Muscle layer of duodenum (tissue), 2 donors: Measurements from ENCODE around the gene CYP3A4.
"Not testable (repeated sequence)": the region's sequence is repeated elsewhere in the genome, so short reads cannot be mapped to it uniquely, and the experiment has no call there.

Experiments
- H3K27ac ChIP-seq: one replicate; pipeline ENCODE4 v1.7.0; 2013; ENCODE audit warnings: mild to moderate bottlenecking, low read length
- H3K27me3 ChIP-seq: one replicate; pipeline ENCODE4 v1.7.0; 2013; ENCODE audit warnings: low read depth, mild to moderate bottlenecking, control low read depth, low read length
- H3K36me3 ChIP-seq, 2 donors: one replicate each; pipeline ENCODE4 v1.7.0; 2013; ENCODE audit warnings: low read length in 2 of 2, control low read depth in 1 of 2, mild to moderate bottlenecking in 1 of 2; ENCODE audit not compliant: insufficient read depth in 2 of 2, control insufficient read depth in 1 of 2
- H3K4me1 ChIP-seq, 2 donors: one replicate each; pipeline ENCODE4 v1.7.0; 2013; ENCODE audit warnings: low read length in 2 of 2, mild to moderate bottlenecking in 2 of 2, control low read depth in 1 of 2, moderate library complexity in 1 of 2; ENCODE audit not compliant: insufficient read depth in 2 of 2, control insufficient read depth in 1 of 2
- H3K4me3 ChIP-seq, 2 donors: one replicate each; pipeline ENCODE4 v1.7.0; 2013; ENCODE audit warnings: low read length in 2 of 2, low read depth in 1 of 2, mild to moderate bottlenecking in 1 of 2
- H3K9me3 ChIP-seq, 2 donors: one replicate each; pipeline ENCODE4 v1.7.0; 2013; ENCODE audit warnings: low read length in 2 of 2, control low read depth in 1 of 2, mild to moderate bottlenecking in 1 of 2; ENCODE audit not compliant: control insufficient read depth in 1 of 2
- donor health status: healthy.

The CYP3A4 gene

GRCh38 chr7:99820408-99821027 lies 36.5 kb upstream of the CYP3A4 start:
- no peaks in the 10 kb centered on the region for H3K36me3 ChIP-seq
- H3K27ac ChIP-seq = no peak overlapping the region
- no peaks in the 10 kb centered on the region for H3K9me3 ChIP-seq
- H3K4me3 ChIP-seq = no peak overlapping the region
- no peaks in the 10 kb centered on the region for H3K4me1 ChIP-seq
- no peaks in the 10 kb centered on the region for H3K27me3 ChIP-seq

GRCh38 chr7:99808766-99809165 lies 24.8 kb upstream of the CYP3A4 start:
- no peaks in the 10 kb centered on the region for H3K36me3 ChIP-seq
- peaks cover 0 to 13% of the 10 kb centered on the region in 2 donors for H3K9me3 ChIP-seq
- H3K4me1 ChIP-seq = no peaks in the 10 kb centered on the region
- no peak overlapping the region for H3K27ac ChIP-seq
- H3K27me3 ChIP-seq = no peaks in the 10 kb centered on the region
- no peak overlapping the region for H3K4me3 ChIP-seq

GRCh38 chr7:99806839-99807478 lies 23.0 kb upstream of the CYP3A4 start:
- Histone ChIP-seq H3K36me3 (no peaks in the 10 kb centered on the region), H3K4me1 (no peaks in the 10 kb centered on the region), H3K9me3 (peaks cover 0 to 13% of the 10 kb centered on the region in 2 donors), H3K27ac (no peak overlapping the region), H3K27me3 (no peaks in the 10 kb centered on the region), H3K4me3 (no peak overlapping the region)

DNA sequence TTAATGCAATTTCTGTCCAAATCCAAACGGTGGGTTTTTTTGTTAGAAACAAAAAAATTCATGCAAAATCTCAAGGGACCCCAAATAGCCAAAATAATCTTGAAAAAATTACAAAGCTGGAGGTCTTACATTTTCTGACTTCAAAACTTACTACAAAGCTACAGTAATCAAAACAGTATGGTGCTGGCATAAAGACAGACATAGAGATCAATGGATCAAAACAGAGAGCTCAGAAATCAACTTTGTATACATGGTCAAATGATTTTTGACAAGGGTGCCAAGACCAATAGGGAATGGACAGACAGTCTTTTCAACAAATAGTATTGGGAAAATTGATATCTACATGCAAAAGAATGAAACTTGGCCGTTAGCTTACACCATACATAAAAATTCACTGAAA lies 21.7 kb upstream of the CYP3A4 start:
- Histone ChIP-seq H3K27ac (no peak overlapping the region), H3K27me3 (no peaks in the 10 kb centered on the region), H3K4me1 (no peaks in the 10 kb centered on the region), H3K36me3 (no peaks in the 10 kb centered on the region), H3K9me3 (peaks cover 0 to 13% of the 10 kb centered on the region in 2 donors), H3K4me3 (no peak overlapping the region)

DNA sequence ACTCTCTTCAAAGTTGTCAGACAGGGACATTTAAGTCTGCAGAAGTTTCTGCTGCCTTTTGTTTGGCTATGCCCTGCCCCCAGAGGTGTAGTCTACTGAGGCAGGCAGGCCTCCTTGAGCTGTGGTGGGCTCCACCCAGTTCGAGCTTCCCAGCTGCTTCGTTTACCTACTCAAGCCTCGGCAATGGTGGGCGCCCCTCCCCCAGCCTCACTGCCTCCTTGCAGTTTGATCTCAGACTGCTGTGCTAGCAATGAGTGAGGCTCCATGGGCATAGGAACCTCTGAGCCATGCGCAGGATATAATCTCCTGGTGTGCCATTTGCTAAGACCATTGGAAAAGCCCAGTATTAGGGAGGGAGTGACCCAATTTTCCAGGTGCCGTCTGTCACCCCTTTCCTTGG lies 19.1 kb upstream of the CYP3A4 start:
- not testable (repeated sequence) for H3K4me1 ChIP-seq, H3K27ac ChIP-seq, H3K36me3 ChIP-seq, H3K4me3 ChIP-seq, H3K27me3 ChIP-seq
- peaks cover 0 to 13% of the 10 kb centered on the region in 2 donors for H3K9me3 ChIP-seq

GRCh38 chr7:99801407-99801806 lies 17.4 kb upstream of the CYP3A4 start:
- not testable (repeated sequence) for H3K27me3 ChIP-seq, H3K36me3 ChIP-seq, H3K4me3 ChIP-seq, H3K4me1 ChIP-seq, H3K27ac ChIP-seq
- peaks cover 0 to 13% of the 10 kb centered on the region in 2 donors for H3K9me3 ChIP-seq

GRCh38 chr7:99798972-99799371 lies 15.0 kb upstream of the CYP3A4 start:
- no peaks in the 10 kb centered on the region for H3K4me1 ChIP-seq
- H3K27ac ChIP-seq = no peak overlapping the region
- H3K4me3 ChIP-seq = no peak overlapping the region
- no peaks in the 10 kb centered on the region for H3K27me3 ChIP-seq
- no peaks in the 10 kb centered on the region for H3K36me3 ChIP-seq
- no peaks in the 10 kb centered on the region for H3K9me3 ChIP-seq

- not testable (repeated sequence) for H3K27ac ChIP-seq, H3K4me1 ChIP-seq, H3K9me3 ChIP-seq, H3K27me3 ChIP-seq, H3K4me3 ChIP-seq, H3K36me3 ChIP-seq
These were observed 11.9 kb upstream of the CYP3A4 start for GRCh38 chr7:99795864-99796263.

- Histone ChIP-seq H3K4me3 (no peak overlapping the region), H3K4me1 (no peaks in the 10 kb centered on the region), H3K27ac (no peak overlapping the region), H3K27me3 (no peaks in the 10 kb centered on the region), H3K9me3 (no peaks in the 10 kb centered on the region), H3K36me3 (no peaks in the 10 kb centered on the region)
These were observed 10.9 kb upstream of the CYP3A4 start for GRCh38 chr7:99794585-99795502.

DNA sequence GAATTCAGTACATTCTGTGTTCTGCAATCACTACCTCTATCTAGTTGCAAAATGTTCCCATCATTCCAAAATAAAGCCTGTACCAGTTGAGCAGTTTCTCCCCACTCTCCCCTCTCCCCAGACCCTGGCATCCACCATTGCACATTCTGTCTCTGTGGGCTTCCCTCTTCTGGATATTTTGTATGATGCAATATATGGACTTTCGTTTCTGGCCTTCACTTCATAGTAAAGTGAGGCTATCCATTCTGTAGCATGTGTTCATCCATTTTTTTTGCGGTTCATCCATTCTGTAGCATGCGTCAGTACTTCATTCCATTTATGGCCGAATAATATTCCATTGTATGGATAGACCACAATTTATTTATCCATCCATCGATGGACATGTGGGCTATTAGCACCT lies 9.5 kb upstream of the CYP3A4 start:
- Histone ChIP-seq H3K9me3 (no peaks in the 10 kb centered on the region), H3K27me3 (no peaks in the 10 kb centered on the region), H3K36me3 (no peaks in the 10 kb centered on the region), H3K4me1 (no peaks in the 10 kb centered on the region), H3K4me3 (no peak overlapping the region), H3K27ac (no peak overlapping the region)

- H3K27ac ChIP-seq = no peak overlapping the region
These were observed 9.0 kb upstream of the CYP3A4 start for GRCh38 chr7:99792967-99793366.

More at GRCh38 chr7:99792967-99793366, 9.0 kb upstream of the CYP3A4 start:
- Histone ChIP-seq H3K4me1 (no peaks in the 10 kb centered on the region), H3K9me3 (no peaks in the 10 kb centered on the region), H3K27me3 (no peaks in the 10 kb centered on the region), H3K36me3 (no peaks in the 10 kb centered on the region), H3K4me3 (no peak overlapping the region)
